Endothelial cell of umbilical vein (primary cell): ENCODE measurements around the gene NCL. TPM values are rescaled to one million over a fixed set of nuclear protein-coding genes. Genes with fewer than 3 reads are reported as not detected.

ENCODE experiments used
- BruUV-seq: library from RNA; stranded (reverse); fragments of 400-500 nt; replicated peaks from 2 replicates; lab custom pipeline; 2021; lab: Mats Ljungman, UMichigan
- CTCF ChIA-PET: fragments of 300-600, 350-600 bp; sonication (Branson Sonifier 250); formaldehyde crosslinking; loops from one replicate; lab custom pipeline; 2021; ENCODE audit warnings: antibody characterized with exemption, inconsistent platforms; lab: Charles Lee
- POLR2A ChIA-PET: fragments of 300-600, 350-600 bp; sonication (Branson Sonifier 250); formaldehyde crosslinking; loops from one replicate; lab custom pipeline; 2021; ENCODE audit warnings: antibody characterized with exemption, inconsistent platforms; lab: Charles Lee
- DNase-seq: peaks from one replicate; pipeline ENCODE4 v3.0.0-alpha.2; 2011; ENCODE audit warnings: low read depth, low spot score
- FAIRE-seq: peaks from 2 replicates; lab custom pipeline; 2011; peaks lifted over from hg19 to GRCh38; lab: Jason Lieb, UNC
- H2AFZ ChIP-seq: 2 replicates; pipeline ENCODE4 v1.6.0; 2012; ENCODE audit warnings: low read depth, low read length, control low read depth, inconsistent platforms
- H3K27ac ChIP-seq: 2 replicates; pipeline ENCODE4 v1.5.1; 2011; ENCODE audit warnings: low read depth, mild to moderate bottlenecking, control low read depth, low read length, moderate library complexity; ENCODE audit not compliant: insufficient read depth
- H3K27me3 ChIP-seq, 2 experiments: 2 replicates each; pipeline versions ENCODE4 v1.6.0 to v1.6.1; 2011; ENCODE audit warnings: low read length in 2 of 2, mixed read lengths in 1 of 2; ENCODE audit not compliant: control insufficient read depth in 2 of 2, insufficient read depth in 2 of 2
- H3K36me3 ChIP-seq, 2 experiments: 2 replicates in 1 of 2; 3 replicates in 1 of 2; pipeline ENCODE4 v1.5.1; 2011; ENCODE audit warnings: low read length in 2 of 2, mild to moderate bottlenecking in 1 of 2, moderate library complexity in 1 of 2; ENCODE audit not compliant: control insufficient read depth in 2 of 2, insufficient read depth in 2 of 2; ENCODE audit errors: extremely low read depth in 1 of 2
- H3K4me1 ChIP-seq: 3 replicates; pipeline ENCODE4 v1.5.1; 2011; ENCODE audit warnings: mild to moderate bottlenecking, low read length; ENCODE audit not compliant: control insufficient read depth, insufficient read depth; ENCODE audit errors: extremely low read depth
- H3K4me2 ChIP-seq: 2 replicates; pipeline ENCODE4 v1.6.1; 2011; ENCODE audit warnings: low read length, control low read depth, mixed read lengths; ENCODE audit not compliant: insufficient read depth
- H3K4me3 ChIP-seq, 3 experiments: fragments of 200-600 bp in 1 of 3; sonication (generic), shearing (Covaris generic) in 1 of 3; replicated peaks in 1 of 3; 2 replicates each; pipeline ENCODE4 v1.5.1; 2011 to 2016; ENCODE audit warnings: control low read depth in 3 of 3, low read length in 3 of 3, mild to moderate bottlenecking in 2 of 3, inconsistent platforms in 1 of 3, low read depth in 1 of 3, moderate library complexity in 1 of 3; ENCODE audit not compliant: insufficient read depth in 1 of 3
- H3K79me2 ChIP-seq: 2 replicates; pipeline ENCODE4 v1.6.0; 2012; ENCODE audit warnings: low read length, inconsistent platforms; ENCODE audit not compliant: control insufficient read depth, insufficient read depth
- H3K9ac ChIP-seq: replicated peaks from 2 replicates; pipeline ENCODE3; 2011; ENCODE audit warnings: low read length, control low read depth; ENCODE audit not compliant: insufficient read depth; ENCODE audit errors: extremely low read depth
- H3K9me1 ChIP-seq: replicated peaks from 3 replicates; pipeline ENCODE4 v1.6.0; 2011; ENCODE audit warnings: mild to moderate bottlenecking, low read length; ENCODE audit not compliant: control insufficient read depth, insufficient read depth; ENCODE audit errors: extremely low read depth
- H3K9me3 ChIP-seq: replicated peaks from 2 replicates; pipeline ENCODE4 v1.5.1; 2012; ENCODE audit warnings: low read length, inconsistent platforms; ENCODE audit not compliant: control insufficient read depth, insufficient read depth
- H4K20me1 ChIP-seq: replicated peaks from 2 replicates; pipeline ENCODE3; 2011; ENCODE audit warnings: mild to moderate bottlenecking, low read length; ENCODE audit not compliant: control insufficient read depth, insufficient read depth; ENCODE audit errors: extremely low read depth
- CTCF ChIP-seq, 2 donors: IDR thresholded peaks; 1 replicate in 1 of 2; 2 replicates in 1 of 2; pipeline ENCODE4 v1.5.1; 2011; ENCODE audit warnings: low read length in 2 of 2, mild to moderate bottlenecking in 2 of 2, moderate library complexity in 2 of 2, control low read depth in 1 of 2, inconsistent platforms in 1 of 2, low read depth in 1 of 2; ENCODE audit not compliant: insufficient read depth in 1 of 2; ENCODE audit errors: extremely low read depth in 1 of 2
- EZH2 ChIP-seq: IDR thresholded peaks from 2 replicates; pipeline ENCODE4 v1.6.1; 2012; ENCODE audit warnings: borderline replicate concordance, low read depth, mild to moderate bottlenecking, moderate library complexity, low read length, inconsistent platforms; ENCODE audit not compliant: severe bottlenecking
- FOS ChIP-seq: IDR thresholded peaks from 2 replicates; pipeline ENCODE4 v1.6.1; 2011; ENCODE audit warnings: mild to moderate bottlenecking, low read length, moderate library complexity, borderline replicate concordance; ENCODE audit not compliant: insufficient read depth
- GATA2 ChIP-seq: IDR thresholded peaks from 2 replicates; pipeline ENCODE4 v1.7.0; 2011; ENCODE audit warnings: low read depth, mild to moderate bottlenecking, moderate library complexity, mixed read lengths, low read length; ENCODE audit not compliant: insufficient read length, insufficient read depth
- MAX ChIP-seq: IDR thresholded peaks from 2 replicates; pipeline ENCODE4 v1.6.1; 2011; ENCODE audit not compliant: insufficient read depth, insufficient read length
- POLR2A ChIP-seq: IDR thresholded peaks from 2 replicates; pipeline ENCODE4 v1.6.1; 2012; ENCODE audit warnings: low read depth, mild to moderate bottlenecking, control low read depth, low read length
- dilution Hi-C: fragments of 300-500 bp; cut with MboI; formaldehyde crosslinking; loops from one replicate; pipeline ENCODE4 v1.15.0; 2019; ENCODE audit warnings: low sequenced_read_pairs; ENCODE audit not compliant: extremely low pct_ligation_motif_present
- intact Hi-C: fragments of 100-400 bp; cut with micrococcal nuclease; formaldehyde crosslinking; loops from one replicate; pipeline ENCODE4 v1.10.0; 2022
- polyA plus RNA-seq, 4 experiments: library from polyadenylated mRNA; depleted of rRNA in 3 of 4; stranded (reverse) in 3 of 4; unstranded in 1 of 4; fragments of >200 nt; gene quantifications; 2 replicates each; pipeline versions ENCODE4 v1.2.1 to v1.2.3, GENCODE V29; 2011 to 2012; ENCODE audit warnings: missing spikeins in 1 of 4
- total RNA-seq: library from RNA; stranded (reverse); gene quantifications from 2 replicates; pipeline ENCODE4 v1.2.3, GENCODE V29; 2021

The NCL gene
- total and polyA plus RNA-seq, 2 donors (not counting 3 experiments of a cell fraction or from before 2014, with no cell fraction given), result 35.3 to 708 TPM

GRCh38 chr2:231423176-231423575, 41.1 kb downstream of the NCL start:
- TF ChIP-seq CTCF (IDR thresholded peaks at IDR 0.05; ENCODE audit: extremely low read depth in 1 of 2, insufficient read depth in 1 of 2, low read depth in 1 of 2, low read length in 2 of 2) (no peak), FOS (no peak), MAX (no peak), GATA2 (no peak), POLR2A (no peak), EZH2 (no peak)
- CTCF ChIA-PET, result interaction anchor here (1.1 to 1.2 kb wide), 2 partner anchors 8 to 319 kb away, joined by 3 read pairs; no protein-coding TSS in a partner anchor
- dilution Hi-C loops, result no loop called here

More at GRCh38 chr2:231423176-231423575, 41.1 kb downstream of the NCL start:
- H3K27ac ChIP-seq, result no peak overlapping the region
- no peaks in the 10 kb centered on the region for H3K4me1 ChIP-seq
- BruUV-seq, result no TSS peak
- intact Hi-C loops, result no loop called here
- H2AFZ ChIP-seq, result no peak overlapping the region
- H3K9me1 ChIP-seq, result no peaks in the 10 kb centered on the region
- H3K9me3 ChIP-seq, result no peaks in the 10 kb centered on the region
- H3K36me3 ChIP-seq, result no peaks in the 10 kb centered on the region
- no peak for DNase-seq
- H3K9ac ChIP-seq, result no peak overlapping the region
- peaks cover 2 to 3% of the 10 kb centered on the region in 2 experiments for H3K27me3 ChIP-seq
- POLR2A ChIA-PET, result no interaction called here
- no peak overlapping the region for H3K4me2 ChIP-seq
- H3K4me3 ChIP-seq, result no peak overlapping the region
- no peaks in the 10 kb centered on the region for H4K20me1 ChIP-seq
- H3K79me2 ChIP-seq, result no peaks in the 10 kb centered on the region
- FAIRE-seq, result no peak
